Activated CD8-positive, alpha-beta T cell treated with anti-CD3 and anti-CD28 coated beads for 36 hours (primary cell): ENCODE data around the gene GPR160. TPM values are rescaled to one million over a fixed set of nuclear protein-coding genes. Genes with fewer than 3 reads are reported as not detected.
A peak's percentile ranks its signal among the peaks of the same experiment; 100 is the strongest.
"Not testable (repeated sequence)": the region's sequence is repeated elsewhere in the genome, so short reads cannot be mapped to it uniquely, and the experiment has no call there.

Source experiments
- ATAC-seq: fragments of 200-7000 bp; cut with Tn5 transposase; one replicate; pipeline ENCODE4 v1.10.0; 2021; ENCODE audit warnings: mild to moderate bottlenecking, moderate library complexity
- CTCF ChIA-PET: fragments of 350-600 bp; sonication (Branson Sonifier 250); formaldehyde crosslinking; loops from one replicate; lab custom pipeline; 2021; ENCODE audit warnings: antibody characterized with exemption; lab: Charles Lee
- POLR2A ChIA-PET: fragments of 350-600 bp; sonication (Branson Sonifier 250); formaldehyde crosslinking; loops from one replicate; lab custom pipeline; 2021; ENCODE audit warnings: antibody characterized with exemption; lab: Charles Lee
- DNase-seq: peaks from one replicate; pipeline ENCODE4 v3.0.0-alpha.2; 2020
- H3K27ac Mint-ChIP-seq: one replicate; pipeline ENCODE4 v1.8.0; 2021; ENCODE audit warnings: mild to moderate bottlenecking, mixed read lengths
- H3K27me3 Mint-ChIP-seq: one replicate; pipeline ENCODE4 v1.8.0; 2021; ENCODE audit warnings: mixed read lengths
- H3K36me3 Mint-ChIP-seq: one replicate; pipeline ENCODE4 v1.8.0; 2021; ENCODE audit warnings: low read depth, mixed read lengths
- H3K4me1 Mint-ChIP-seq: one replicate; pipeline ENCODE4 v1.8.0; 2021; ENCODE audit warnings: low read depth, mixed read lengths
- H3K4me3 Mint-ChIP-seq: one replicate; pipeline ENCODE4 v1.8.0; 2021; ENCODE audit warnings: mild to moderate bottlenecking, moderate library complexity, mixed read lengths
- H3K9me3 Mint-ChIP-seq: one replicate; pipeline ENCODE4 v1.8.0; 2021; ENCODE audit warnings: mixed read lengths
- intact Hi-C: fragments of 100-400 bp; cut with micrococcal nuclease; formaldehyde crosslinking; loops from one replicate; pipeline ENCODE4 v1.10.0; 2022
- total RNA-seq, 2 experiments: library from RNA; stranded (reverse); gene quantifications; one replicate each; pipeline ENCODE4 v1.2.3, GENCODE V29; 2021
- TF ChIP-seq, protein P1 (sequence below): fragments of 200-600 bp; IDR thresholded peaks from one replicate; pipeline ENCODE4 v1.8.0; 2022; ENCODE audit warnings: antibody characterized with exemption, mild to moderate bottlenecking

The GPR160 gene
- total RNA-seq, 2 experiments from 2014 or later: 6.2 to 8.2 TPM

DNA sequence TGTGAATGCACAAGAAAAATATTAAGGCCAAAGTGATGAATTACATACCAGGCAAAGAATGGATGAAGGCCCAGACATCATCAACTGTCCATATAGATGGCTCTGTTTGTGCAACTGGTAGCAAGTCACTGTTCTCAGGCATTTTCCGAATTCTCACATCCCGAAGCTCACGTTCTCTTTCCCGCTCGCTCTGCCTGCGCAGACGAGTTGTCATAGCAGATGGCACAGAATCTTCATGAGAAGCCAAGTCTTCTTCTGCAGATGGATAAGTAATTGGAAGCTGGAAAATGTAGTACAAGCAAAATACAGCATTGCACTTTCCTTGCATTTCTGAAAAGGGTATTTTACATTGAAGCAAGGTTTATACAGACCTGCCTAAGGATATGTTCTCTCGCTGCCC lies 64.6 kb downstream of the GPR160 start:
- DNase-seq: no peak
- H3K36me3 Mint-ChIP-seq: peaks cover 23% of the 10 kb centered on the region
- ATAC-seq: no peak
- TF ChIP-seq, protein P1, sequence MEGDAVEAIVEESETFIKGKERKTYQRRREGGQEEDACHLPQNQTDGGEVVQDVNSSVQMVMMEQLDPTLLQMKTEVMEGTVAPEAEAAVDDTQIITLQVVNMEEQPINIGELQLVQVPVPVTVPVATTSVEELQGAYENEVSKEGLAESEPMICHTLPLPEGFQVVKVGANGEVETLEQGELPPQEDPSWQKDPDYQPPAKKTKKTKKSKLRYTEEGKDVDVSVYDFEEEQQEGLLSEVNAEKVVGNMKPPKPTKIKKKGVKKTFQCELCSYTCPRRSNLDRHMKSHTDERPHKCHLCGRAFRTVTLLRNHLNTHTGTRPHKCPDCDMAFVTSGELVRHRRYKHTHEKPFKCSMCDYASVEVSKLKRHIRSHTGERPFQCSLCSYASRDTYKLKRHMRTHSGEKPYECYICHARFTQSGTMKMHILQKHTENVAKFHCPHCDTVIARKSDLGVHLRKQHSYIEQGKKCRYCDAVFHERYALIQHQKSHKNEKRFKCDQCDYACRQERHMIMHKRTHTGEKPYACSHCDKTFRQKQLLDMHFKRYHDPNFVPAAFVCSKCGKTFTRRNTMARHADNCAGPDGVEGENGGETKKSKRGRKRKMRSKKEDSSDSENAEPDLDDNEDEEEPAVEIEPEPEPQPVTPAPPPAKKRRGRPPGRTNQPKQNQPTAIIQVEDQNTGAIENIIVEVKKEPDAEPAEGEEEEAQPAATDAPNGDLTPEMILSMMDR: no peak
- peaks cover 14% of the 10 kb centered on the region for H3K4me1 Mint-ChIP-seq
- intact Hi-C loops: no loop called here
- ChIA-PET POLR2A (no interaction called here), CTCF (interaction anchor here (1.2 kb wide), 1 partner anchor 12 kb away, joined by 3 read pairs; no protein-coding TSS in a partner anchor)
- H3K4me3 Mint-ChIP-seq: no peak overlapping the region
- no peak overlapping the region for H3K27ac Mint-ChIP-seq
- H3K27me3 Mint-ChIP-seq: no peaks in the 10 kb centered on the region
- no peaks in the 10 kb centered on the region for H3K9me3 Mint-ChIP-seq

DNA sequence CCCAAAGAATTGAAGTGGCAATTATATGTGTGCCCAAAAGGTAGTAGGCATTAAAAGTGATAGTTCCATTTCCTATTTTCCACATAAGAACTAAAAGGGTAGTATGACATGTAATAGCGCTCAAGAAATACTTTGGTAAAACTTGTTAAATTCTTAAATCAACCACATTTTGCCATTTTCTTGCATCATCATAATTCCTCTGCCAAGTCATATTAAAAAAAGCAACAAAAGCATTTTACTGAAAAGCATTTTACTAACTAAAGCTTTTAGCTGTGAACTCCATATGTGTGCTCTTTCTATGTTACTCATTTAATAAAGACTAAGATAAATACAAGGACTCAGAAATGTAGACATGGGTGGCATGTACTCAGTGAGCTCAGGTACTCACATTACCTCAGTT lies 70.1 kb downstream of the GPR160 start:
- POLR2A ChIA-PET: no interaction called here
- Mint-ChIP-seq H3K27me3 (no peaks in the 10 kb centered on the region), H3K4me3 (no peak overlapping the region), H3K4me1 (peaks cover 19% of the 10 kb centered on the region), H3K9me3 (no peaks in the 10 kb centered on the region), H3K36me3 (peaks cover 31% of the 10 kb centered on the region), H3K27ac (no peak overlapping the region)
- CTCF ChIA-PET: no interaction called here
- intact Hi-C loops: no loop called here
- DNase-seq (no peak), ATAC-seq (no peak)
- TF ChIP-seq, protein P1: no peak

DNA sequence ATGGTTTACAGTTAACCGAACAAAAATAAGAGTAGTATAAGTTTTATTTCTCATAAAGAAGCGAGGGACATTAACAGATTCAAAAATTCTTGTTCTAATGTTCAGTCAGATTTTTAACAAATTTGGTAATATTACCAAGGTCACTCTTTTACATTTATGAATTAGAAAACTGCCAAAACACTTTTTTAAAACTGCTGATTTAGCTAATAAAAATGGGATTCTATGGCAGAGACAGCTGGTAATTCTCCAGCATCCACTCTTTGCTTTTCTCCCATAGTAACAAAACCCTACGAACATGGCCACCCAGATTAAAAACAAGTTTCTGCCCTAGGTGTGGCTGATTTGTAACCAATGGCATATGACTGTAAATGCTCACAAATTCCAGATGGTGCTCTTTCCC lies 71.2 kb downstream of the GPR160 start:
- no peaks in the 10 kb centered on the region for H3K9me3 Mint-ChIP-seq
- intact Hi-C loops: no loop called here

DNA sequence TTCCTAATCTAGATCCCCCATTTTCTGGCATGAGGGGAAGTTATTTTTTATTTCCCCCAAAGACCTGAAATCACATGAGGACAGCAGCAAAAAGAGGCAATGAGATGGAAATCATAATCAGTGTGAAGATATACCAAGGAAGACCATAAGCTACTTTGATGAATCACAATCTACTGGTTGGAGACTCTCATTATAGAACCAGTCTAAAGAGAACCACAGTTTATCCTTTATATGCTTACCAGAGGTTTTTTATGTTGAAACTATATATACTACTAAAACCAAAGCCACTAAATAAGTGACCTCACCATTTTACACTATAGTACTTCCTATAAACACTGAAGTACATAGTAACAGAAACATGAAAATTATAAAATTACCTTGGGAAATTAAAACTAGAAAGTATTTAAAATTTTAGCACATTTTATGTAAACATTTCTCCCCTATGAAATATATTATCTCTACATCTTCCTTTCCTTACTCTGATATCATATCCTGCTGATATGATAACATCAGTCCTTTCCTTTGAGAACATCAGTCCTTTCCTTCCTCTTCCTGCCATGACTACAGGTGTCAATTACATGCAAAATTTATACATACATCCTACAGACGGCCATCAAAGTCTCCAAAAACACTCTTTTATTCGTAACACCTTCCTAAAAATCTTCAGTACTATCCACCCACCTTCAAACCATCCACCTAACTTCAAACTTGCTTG lies 71.9 kb downstream of the GPR160 start:
- Mint-ChIP-seq H3K9me3 (no peaks in the 10 kb centered on the region), H3K27ac (peak overlapping the region; percentile 67), H3K4me1 (peaks cover 19% of the 10 kb centered on the region), H3K36me3 (peaks cover 40% of the 10 kb centered on the region), H3K27me3 (no peaks in the 10 kb centered on the region), H3K4me3 (no peak overlapping the region)
- CTCF ChIA-PET: interaction anchor here (1.2 to 1.5 kb wide), 2 partner anchors 11 to 20 kb away, joined by 3 read pairs; no protein-coding TSS in a partner anchor
- DNase-seq (no peak), ATAC-seq (peak; percentile 34)
- intact Hi-C loops: no loop called here
- TF ChIP-seq, protein P1: no peak
- POLR2A ChIA-PET: no interaction called here

More for the DNA sequence above, 71.2 kb downstream of the GPR160 start:
- DNase-seq (no peak), ATAC-seq (no peak)
- Mint-ChIP-seq H3K27me3 (no peaks in the 10 kb centered on the region), H3K27ac (no peak overlapping the region), H3K4me3 (no peak overlapping the region), H3K36me3 (peaks cover 37% of the 10 kb centered on the region), H3K4me1 (peaks cover 19% of the 10 kb centered on the region)
- TF ChIP-seq, protein P1: no peak
- ChIA-PET POLR2A (no interaction called here), CTCF (interaction anchor here (1.2 kb wide), 1 partner anchor 12 kb away, joined by 3 read pairs; no protein-coding TSS in a partner anchor)

DNA sequence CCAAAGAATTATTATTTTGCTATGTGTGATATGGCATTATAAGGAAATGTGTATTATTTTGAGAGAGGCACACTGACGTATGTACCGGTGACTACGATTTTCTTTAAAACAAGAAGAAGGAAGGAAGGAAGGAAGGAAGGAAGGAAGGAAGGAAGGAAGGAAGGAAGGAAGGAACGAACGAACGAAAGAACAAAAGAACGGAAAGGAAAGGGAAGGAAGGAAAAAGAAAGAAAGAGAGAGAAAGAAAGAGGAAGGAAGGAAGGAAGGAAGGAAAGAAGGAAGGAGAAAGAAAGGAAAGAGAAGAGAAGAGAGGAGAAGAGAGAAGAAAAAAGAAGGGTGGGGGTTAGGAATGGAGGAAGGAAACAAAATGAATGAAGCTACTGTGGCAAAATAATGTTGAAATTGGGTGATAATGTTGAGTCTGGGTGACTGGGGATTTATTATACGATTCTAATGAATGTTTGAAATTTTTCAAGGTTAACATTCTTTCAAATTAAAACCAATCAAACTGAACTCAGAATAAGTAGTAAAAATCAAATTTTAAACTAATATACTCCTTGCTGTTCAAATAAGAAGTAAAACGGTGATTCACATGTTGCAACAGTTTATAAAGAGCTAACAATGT lies 73.5 kb downstream of the GPR160 start:
- H3K4me3 Mint-ChIP-seq: no peak overlapping the region
- no peak for ATAC-seq
- no peak for DNase-seq
- H3K36me3 Mint-ChIP-seq: peaks cover 41% of the 10 kb centered on the region
- CTCF ChIA-PET: interaction anchor here (1.5 kb wide), 1 partner anchor 18 kb away, joined by 3 read pairs; no protein-coding TSS in a partner anchor
- H3K4me1 Mint-ChIP-seq: peaks cover 19% of the 10 kb centered on the region
- H3K27me3 Mint-ChIP-seq: no peaks in the 10 kb centered on the region
- peak overlapping the region; percentile 29 for H3K27ac Mint-ChIP-seq
- POLR2A ChIA-PET: no interaction called here
- TF ChIP-seq, protein P1: no peak
- no peaks in the 10 kb centered on the region for H3K9me3 Mint-ChIP-seq
- intact Hi-C loops: no loop called here

DNA sequence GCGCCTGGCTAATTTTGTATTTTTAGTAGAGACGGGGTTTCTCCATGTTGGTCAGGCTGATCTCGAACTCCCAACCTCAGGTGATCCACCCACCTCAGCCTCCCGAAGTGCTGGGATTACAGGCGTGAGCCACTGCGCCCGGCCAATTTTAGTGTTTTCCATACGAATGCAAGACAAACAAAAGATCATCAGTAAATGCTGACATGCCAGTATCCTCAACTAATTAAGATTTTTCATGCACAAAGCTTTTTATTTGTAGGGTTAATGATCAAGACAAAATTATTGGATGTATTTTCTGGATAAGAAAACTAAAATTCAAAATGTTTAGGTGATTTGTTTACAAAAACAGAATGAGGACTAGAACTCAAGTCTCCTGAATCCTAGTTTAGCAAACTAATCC lies 76.4 kb downstream of the GPR160 start:
- intact Hi-C loops, DNase-seq, H3K27me3 Mint-ChIP-seq, H3K9me3 Mint-ChIP-seq, POLR2A ChIA-PET, H3K27ac Mint-ChIP-seq, ATAC-seq, H3K4me3 Mint-ChIP-seq: not testable (repeated sequence)
- CTCF ChIA-PET: interaction anchor here (0.7 to 1.0 kb wide), 3 partner anchors 11 to 20 kb away, joined by 3 read pairs; no protein-coding TSS in a partner anchor
- Mint-ChIP-seq H3K36me3 (peaks cover 41% of the 10 kb centered on the region), H3K4me1 (peaks cover 18% of the 10 kb centered on the region)
